ENCODE results near the gene TBC1D14.
A peak's percentile ranks its signal among the peaks of the same experiment; 100 is the strongest.

The TBC1D14 gene

DNA sequence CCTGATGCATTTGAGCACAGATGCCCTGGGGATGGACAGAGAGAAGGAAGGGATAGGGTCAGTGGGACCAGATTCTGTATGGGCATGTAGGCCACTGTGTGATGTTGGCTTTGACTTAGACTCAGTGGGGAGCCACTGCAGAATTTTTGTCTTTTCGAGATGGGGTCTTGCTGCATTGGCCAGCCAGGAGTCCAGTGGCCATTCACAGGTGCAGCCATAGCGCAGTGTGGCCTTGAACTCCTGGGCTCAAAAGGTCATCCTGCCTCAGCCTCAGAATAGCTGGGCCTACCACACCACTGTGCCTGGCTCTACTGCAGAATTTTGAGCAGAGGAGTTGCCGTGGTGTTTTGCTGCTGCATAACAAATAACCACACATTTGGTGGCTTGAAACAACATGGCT is 22.8 kb downstream of the TBC1D14 start:
- DNase-seq = no peak

DNA sequence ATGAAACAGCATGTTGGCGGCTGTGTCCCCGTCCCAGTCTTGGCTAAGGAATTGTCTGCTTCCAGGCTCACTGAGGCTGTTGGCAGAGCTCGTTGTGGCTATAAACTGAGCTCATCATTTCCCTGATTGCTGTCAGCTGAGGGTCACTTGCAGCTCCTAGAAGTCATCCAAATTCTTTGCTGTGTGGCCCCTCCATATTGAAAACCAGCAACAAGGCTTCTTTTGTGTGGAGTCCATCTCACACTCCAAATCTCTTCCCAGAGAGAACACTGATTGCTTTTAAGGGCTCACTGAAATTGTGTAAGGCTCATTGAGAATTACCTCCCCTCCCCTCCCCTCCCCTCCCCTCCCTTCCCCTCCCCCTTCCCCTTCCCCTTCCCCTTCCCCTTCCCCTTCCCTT is 23.3 kb downstream of the TBC1D14 start:
- DNase-seq = no peak

DNA sequence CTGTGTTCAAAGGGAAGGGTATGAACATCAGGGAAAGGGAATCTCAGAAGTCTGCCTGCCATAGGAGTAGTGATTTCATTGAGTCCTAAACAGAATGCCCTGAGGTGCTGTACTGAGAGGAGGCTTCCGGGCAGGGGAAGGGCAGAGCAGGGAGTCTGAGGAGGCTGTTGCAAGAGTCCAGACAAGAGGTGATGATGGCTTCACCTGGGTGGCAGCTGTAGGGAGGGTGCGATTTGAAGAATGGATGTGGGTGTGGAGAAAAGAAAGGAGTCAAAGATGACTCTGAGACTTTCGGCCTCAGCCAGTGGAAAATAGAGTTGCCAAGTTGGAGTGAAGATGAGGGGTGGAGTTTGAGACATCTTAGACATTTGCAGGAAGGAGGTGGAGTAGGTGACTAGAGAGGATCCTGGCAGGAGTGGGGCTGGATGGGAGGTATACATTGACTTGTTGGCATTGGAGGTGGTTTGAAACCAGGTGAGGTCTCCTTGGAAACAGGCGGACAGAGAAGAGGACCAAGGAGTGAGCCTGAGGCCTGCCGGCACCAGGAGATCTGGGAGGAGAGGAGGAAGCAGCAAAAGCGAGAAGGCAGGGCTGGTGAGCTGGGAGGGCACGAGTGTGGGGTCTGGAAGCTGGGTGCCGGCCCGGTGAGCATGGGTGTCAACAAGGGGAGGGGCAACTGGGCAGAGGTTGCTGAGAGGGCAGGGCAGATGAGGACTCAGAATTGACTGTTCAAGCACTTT is 24.2 kb downstream of the TBC1D14 start:
- DNase-seq = no peak

DNA sequence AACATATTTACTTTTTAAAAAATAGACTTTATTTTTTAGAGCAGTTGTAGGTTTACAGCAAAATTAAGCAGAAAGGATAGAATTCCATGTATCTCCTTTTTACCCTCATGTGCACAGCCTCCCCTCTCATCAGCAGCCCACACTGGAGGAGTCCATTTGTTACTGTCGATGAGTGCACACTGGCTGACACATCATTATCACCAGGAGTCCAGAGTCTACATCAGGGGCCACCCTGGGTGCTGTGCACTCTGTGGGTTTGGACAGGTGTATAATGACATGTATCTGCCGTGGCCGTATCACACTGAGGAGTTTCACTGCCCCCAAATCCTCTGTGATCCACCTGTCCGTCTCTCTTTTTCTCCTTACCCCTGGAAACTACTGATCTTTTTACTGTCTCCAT is 26.3 kb downstream of the TBC1D14 start:
- DNase-seq = no peak

DNA sequence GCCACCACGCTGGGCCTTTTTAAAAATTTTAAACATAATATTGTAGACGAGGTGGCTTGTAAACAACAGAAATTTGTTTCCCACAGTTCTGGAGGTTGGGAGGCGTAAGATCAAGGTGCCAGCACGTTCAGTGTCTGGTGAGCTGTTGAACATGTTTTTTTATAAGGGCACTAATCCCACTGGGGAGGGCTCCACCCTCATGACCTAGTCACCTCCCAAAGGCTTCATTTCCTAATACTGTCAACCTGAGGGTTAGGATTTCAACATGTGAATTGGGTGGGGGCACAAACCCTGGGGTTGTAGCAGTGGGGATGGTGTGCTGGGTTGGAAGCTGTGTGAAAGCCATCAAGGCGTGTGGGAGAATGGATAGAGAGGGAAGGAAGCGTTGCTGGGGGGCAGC is 27.6 kb downstream of the TBC1D14 start:
- no peak for DNase-seq

DNA sequence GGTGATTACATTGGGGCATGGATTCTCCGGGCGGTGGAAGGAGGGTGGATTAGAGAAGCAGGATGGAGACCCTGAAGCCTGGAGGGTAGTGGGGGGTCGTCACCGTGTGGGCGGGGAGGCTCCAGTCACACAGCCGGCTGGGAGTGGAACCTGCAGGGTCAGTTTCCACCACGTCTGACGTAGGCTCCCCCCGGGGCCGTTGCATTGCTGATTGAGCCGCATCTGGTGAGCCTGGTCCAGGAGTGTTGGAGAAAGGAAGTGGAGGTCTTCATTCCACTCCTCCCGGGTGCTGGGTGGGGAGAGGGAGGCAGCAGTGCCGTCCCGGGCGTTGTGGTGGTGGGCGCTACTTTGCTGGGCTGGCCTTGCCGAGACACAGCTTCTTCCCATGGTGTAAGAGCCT is 28.1 kb downstream of the TBC1D14 start:
- no peak for DNase-seq

DNA sequence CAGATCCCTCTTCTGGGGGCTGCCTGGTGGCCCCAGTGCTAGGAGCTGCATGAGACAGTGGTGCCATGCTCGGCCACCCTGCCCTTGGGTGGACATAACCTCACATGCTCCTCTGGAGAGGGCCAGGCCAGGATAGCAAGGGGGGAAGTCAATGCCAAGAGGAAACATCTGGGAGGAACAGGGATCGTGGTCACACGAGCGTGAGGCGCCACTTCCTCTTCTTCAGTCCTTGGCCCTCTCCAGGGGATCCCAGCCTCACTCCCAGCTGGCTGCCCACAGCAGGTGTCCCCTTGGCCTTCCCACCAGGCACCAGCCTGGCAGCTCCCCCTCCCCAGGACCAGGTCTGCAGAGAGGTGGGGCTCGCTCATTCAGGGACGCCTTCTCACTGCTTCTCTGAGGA is 28.6 kb downstream of the TBC1D14 start:
- no peak for DNase-seq

DNA sequence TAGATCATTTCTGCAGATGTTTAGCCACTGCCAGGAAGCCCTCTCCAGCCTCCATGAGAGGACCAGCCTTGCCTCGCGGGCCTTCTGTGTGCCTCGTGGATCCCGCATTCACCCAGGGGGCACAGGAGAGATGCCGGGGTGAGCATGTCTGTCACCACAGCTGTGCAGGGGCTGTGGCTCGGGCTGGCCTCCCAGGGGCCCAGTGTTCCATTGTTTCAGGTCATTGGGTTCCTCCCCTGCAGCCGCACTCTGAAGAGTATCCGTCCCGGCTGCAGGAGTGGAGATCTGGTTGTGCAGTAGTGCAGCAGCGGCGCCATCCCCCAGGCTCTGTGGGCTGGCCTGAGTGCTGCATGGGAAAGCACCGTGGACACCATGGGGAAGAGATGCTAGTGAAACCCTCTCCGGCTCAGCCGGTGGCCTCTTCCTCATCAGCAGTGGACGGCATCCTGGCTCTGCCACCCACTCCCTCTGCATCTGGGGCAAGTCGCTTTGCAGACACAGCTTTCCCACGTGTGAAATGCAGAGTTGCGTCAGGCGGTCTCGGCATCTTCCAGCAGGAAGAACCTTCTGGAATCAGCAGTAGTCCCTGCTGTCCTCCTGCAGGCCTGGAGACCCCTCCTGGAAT is 29.1 kb downstream of the TBC1D14 start:
- no peak for DNase-seq

DNA sequence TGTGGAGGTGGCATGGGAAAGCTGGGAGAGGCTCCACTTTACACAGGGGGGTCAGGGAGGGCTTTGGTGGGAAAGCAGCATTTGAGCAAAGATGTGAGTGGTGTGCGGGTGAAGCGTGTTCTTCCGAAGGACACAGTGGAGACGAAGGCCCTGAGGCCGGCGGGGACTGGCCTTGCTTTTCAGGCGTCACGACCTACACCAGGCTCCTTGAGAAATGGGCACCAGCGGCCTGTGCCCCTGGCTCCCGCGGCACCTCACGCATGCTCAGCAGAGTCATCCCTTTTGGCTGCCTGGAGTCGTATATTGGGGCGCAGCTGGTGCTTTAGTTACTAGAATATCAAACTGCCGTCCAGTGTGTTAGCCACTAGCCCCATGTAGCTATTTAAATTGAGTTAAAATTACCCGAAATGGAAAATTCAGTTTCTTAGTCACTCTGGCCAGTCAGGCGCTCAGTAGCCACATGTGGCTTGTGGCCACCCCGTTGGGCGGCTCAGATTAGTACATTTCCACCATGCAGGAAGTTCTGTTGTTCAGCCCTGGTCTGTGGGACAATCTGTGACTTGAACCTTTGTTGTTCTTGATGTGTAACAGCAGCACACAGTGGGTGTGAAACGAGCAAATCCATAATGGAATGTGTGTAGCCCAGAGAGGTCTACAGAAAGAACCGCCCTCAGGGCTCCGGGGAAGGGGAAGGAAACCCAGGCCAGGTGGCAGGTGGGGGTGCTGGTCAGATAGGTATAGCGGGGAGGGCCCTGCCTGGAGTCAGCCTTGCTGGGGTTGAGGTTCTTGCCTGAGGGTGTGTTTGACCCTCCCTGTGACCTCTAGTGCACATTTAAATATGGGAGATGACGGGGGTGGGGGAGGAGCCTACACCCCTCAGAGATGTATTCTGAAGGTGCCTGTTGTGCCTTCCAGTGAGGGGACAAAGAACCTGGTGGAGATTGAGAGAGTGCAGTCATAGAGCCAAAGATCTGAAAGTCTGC is 30.4 kb downstream of the TBC1D14 start:
- DNase-seq = no peak

DNA sequence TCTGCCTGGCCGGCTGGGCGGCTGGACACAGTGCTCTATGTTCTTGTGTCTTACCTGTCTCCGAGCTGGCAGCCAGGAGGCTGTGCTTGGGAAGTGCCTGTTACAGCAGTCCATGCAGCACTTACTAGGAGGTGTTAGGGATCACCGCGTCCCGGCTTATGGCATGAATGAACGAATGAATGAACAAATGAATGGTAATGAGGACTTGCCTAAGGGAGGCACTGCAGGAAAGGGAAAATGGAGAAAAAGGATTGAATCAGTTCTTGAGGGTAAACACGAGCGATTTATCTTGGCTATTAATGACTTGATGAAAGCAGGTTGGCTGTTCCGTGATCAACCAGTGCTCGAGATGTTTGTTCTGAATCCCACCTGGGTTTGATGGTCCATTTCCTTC is 31.1 kb downstream of the TBC1D14 start:
- DNase-seq = no peak

DNA sequence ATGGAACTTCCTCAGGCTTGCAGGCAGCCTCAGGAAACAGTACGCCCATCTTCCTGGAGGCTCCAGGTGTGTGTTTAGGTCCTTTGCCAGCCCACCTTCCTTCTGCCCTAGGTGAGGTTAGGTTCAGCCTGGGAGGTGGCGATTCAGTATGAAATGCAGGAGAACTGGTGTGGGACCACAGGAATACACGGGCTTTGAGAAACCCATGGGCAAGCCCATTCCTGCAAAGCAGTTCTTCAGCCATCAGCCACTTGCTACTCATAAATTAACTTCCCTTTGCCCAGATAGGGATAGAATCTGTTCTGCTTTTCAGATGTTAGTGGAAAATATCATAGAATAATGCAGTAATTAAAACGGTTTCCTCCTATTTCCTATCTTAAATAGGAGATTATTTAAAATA is 32.2 kb downstream of the TBC1D14 start:
- no peak for DNase-seq

DNA sequence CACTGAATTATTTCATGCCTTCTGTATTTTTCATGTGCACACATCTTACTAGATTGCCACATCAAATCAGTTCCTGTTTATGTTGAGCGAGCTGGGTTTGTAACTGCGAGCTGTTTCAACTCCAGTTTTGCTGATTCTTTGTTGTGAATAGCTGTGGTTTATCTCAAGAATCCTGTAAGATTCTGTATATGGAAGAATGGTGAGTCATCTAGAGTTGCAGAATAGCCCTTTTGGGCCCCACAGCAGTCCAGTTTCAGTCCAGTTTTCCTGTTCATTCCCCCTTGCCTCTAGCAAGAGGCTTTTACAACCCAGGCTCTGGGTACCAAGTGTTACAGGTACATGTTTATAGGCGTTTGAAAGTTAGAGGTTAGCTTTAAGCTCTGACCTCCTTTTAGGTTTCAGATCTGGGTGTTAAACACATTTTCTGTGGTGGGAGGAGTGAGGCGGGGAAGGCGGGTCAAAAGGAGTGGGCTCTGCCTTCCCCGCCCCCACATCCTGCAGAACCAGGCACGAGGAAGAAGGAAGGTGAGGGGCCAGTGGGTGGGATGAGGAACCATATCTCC is 32.7 kb downstream of the TBC1D14 start:
- peak; percentile 55 for DNase-seq

DNA sequence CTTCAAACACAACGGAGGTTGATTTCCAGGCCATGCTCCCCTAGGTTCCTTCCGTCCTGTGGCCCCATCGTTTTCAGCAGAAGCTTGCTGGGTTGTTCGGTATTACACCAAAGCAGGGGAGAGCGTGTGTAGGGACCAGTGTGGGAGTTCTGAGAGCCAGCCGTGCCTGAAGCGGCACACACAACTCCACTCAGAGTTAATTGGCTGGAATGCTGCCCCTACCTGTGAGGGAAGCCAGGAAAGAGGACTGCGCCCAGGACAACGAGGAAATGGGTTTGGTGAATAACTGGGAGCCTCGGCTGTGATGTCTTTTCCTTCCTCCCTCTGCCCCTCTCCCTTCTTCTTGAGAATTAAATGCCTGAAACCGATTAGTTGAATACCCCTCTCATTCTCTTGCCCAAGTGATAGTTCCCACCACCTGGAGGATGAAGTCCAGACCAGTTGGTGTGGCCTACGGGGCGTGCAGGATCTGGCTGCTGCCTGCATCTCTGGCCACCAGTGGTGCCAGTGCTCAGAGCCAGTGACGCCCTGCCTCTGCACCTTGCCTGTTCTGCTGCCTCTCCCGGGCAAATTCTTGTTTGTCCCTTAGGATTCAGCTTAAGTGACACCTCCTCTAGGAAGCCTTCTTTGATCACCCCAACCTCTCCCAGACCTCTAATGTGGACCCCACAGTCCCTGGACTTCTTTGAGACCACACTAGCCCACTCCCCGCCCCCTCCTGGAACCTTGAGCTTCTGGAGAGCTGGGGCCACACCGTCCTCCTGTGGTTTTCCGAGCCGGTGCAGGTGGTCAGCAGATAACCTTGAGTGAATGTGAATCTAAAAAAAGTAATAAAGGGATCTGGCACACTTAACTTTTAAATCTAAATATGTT is 33.6 kb downstream of the TBC1D14 start:
- DNase-seq = no peak

DNA sequence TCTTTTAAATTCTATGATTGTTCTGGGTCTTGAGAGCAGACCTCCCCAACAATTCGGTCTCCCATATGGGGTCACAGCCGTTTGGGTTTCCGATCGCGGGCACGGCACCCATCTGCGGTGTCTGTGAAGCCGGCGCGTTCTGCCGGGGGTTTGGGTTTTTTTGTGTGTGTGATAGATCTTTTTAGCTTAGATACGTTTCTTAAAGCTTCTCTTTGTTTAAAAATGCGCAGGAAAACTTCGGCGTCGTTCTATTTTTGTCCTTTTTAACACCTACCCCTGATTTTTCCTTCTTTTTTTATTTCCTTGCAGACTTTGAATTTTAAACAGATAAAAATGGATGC is 34.2 kb downstream of the TBC1D14 start:
- no peak for DNase-seq

DNA sequence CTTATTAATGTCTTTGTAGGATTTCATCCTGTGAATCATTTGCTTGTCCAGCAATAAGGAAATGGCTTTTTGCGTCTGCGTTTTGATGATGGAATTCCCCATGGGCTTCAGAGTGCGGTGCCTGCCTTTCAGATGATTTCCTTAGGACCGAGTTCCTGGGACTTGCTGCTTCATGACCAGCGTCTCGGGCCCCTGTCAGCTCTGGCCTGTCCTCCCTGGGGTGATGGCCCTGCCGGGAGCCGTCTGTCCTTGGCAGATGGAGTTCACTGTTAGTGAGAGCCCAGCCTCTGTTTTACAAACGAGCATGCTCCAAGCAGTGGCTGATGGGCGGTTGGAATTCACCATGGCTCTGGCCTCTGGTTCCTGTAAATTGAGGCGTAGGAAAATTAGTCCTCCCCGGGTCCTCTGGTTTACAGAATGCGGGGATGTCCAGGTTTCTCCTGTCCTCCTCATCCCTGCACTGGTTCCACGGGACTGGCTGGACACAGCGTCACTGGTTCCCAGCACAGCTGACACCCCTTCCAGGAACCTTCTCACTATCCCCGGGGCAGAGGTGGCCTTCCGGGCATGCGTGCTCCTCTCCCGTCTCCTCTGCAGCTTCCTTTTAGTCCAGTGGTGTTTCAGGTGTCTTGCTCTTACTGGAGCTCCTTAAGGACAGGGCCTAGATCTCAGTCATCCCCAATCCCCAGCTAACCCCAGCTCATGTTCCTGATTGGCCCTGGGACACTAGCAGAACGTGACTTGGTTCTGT is 34.9 kb downstream of the TBC1D14 start:
- DNase-seq = no peak

DNA sequence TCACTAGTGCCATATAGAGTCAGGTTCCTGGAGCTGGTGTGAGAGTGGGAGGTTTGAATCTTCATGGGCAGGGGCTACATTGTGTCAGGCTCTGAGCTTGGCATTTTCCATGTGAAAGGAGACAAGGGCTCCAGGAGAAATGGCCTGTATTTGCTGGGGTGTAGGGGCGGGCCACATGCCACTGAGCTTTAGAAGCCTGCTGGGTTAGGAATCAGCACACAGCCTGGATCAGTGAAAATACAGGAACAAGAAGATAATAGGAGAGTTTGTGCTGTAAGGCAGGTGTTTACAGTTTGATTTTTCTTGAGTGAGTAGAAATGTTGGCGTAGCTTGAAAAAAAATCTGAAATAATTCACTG is 35.4 kb downstream of the TBC1D14 start:
- no peak for DNase-seq

DNA sequence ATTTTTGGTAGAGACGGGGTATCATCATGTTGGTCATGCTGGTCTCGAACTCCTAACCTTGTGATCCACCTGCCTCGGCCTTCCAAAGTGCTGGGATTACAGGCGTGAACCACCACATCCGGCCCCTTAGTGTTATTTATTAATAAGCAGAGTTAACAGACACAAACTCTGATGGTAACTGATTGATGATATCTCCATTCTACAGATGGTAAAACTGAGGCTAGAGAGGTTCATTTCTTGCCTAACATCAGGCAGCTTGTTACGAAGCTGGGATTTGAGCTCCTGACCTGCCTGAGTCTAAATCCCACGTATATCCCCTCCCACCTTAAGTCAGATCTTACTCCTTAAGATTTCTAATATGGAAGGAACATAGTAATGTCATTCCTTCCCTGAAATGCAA is 36.9 kb downstream of the TBC1D14 start:
- no peak for DNase-seq

DNA sequence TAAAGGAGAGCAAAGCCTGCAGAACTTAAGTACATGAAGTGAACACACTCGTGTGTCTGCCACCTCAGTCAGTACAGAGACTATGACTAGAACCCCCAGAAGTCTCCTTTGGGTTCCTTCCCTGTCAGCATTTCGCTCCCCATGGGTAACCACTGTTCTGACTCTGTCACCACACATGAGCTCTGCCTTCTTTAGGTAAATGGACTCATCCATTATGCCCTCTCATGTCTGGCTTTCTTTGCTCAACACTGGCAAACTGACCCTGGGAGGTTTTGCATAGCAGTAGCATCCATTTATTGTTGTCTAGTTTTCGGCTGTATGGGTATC is 38.5 kb downstream of the TBC1D14 start:
- no peak for DNase-seq

DNA sequence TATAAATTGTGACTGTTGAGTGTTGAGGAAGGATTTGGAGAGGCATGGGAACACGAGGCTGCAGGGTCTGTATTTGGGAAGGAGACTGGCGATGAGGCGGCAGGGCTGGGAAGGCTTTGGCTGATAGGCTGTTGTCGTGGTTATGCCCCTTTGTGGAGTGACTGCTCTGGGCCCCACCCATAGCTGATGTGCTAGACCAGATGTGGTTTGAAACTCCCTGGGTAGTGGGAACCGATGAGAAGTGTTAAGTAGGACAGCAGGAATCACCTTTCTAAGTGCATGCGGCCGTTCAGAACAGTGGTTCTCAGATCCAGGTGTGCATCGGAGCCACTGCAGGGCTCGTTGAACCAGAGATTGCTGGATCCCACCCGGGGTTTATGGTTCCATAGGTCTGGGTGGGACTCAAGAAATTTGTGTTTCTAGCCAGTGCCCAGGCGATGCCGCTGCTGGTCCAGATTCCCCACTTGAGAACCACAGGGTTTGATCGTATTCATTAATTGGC is 42.3 kb downstream of the TBC1D14 start:
- no peak for DNase-seq

DNA sequence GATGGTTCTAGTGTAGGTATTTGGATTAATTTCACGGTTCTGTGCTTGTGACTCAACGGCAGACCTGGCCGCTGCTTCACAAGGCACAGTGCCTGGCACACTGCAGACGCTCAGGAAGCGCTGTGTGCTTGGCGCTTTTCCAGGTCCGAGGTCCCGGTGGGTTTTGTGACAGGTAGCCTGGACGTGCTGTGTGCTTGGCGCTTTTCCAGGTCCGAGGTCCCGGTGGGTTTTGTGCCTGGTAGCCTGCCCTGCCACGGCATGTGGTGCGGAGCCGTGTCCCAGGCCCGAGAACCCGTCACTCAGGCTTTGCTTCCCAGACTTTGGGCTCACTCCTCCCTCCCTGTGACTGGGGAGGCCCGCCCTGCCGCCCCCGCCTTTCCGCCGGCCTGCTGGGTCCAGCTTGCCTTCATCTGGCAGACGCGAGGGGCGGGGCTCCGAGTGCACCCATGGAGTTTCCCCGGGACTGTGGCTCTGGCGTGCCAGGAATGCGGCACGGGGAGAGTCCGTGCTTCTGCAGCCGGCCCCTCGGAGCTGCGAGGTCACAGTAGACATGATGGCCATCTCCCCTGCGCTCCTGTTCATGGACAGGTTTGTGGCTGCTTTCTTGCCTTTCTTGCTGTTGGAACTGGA is 44.2 kb downstream of the TBC1D14 start:
- no peak for DNase-seq

DNA sequence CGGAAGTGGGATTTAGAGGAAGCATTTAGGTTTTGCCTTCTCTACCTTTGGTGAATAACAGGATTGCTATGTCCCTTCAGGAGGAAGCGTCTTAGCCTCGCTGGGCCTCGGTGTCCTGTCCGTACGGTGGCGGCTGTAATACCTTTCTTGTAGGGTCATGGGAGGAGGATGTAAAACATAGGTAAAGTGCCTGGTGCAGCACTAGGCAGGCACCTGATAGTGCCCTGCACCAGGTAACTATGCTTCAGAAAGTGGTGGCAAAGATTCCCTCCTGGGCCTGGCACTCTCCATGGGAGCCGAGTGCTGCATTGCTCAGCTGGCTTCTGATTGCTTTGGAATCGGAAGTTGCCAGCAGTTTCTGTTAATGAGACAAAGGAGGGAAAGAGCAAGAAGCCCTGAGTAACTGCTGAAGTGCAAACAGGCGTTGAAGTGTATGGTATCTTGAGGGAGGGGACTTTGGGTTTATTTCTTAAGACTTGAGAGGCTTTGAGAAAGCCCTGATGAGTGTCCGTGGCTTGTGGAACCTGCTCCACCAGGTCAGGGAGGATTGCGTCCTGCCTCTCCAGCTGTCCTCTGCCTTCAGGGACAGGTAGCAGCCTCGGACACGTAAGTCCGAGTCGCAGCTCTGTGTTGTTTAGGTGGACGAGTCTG is 45.8 kb downstream of the TBC1D14 start:
- no peak for DNase-seq
